Chondrocyte (in vitro differentiated cells): ENCODE data around the gene SIL1. TPM values are rescaled to one million over a fixed set of nuclear protein-coding genes. Genes with fewer than 3 reads are reported as not detected.

ENCODE experiments used
- DNase-seq: peaks from one replicate; pipeline ENCODE4 v3.0.0; 2021; ENCODE audit warnings: mixed read lengths, low spot score
- H3K27ac Mint-ChIP-seq: one replicate; pipeline ENCODE4 v1.8.0; 2021; ENCODE audit warnings: mild to moderate bottlenecking, moderate library complexity, mixed read lengths; ENCODE audit not compliant: unreplicated experiment
- H3K27me3 Mint-ChIP-seq: 2 replicates; pipeline ENCODE4 v1.8.0; 2021; ENCODE audit warnings: low read depth, mixed read lengths
- H3K36me3 Mint-ChIP-seq: 2 replicates; pipeline ENCODE4 v1.8.0; 2021; ENCODE audit warnings: low read depth, mixed read lengths
- H3K4me1 Mint-ChIP-seq: 2 replicates; pipeline ENCODE4 v1.8.0; 2021; ENCODE audit warnings: low read depth, mild to moderate bottlenecking, mixed read lengths
- H3K4me3 Mint-ChIP-seq: one replicate; pipeline ENCODE4 v1.8.0; 2021; ENCODE audit warnings: mild to moderate bottlenecking, moderate library complexity, mixed read lengths; ENCODE audit not compliant: unreplicated experiment
- H3K9me3 Mint-ChIP-seq: 2 replicates; pipeline ENCODE4 v1.8.0; 2021; ENCODE audit warnings: low read depth, mixed read lengths
- CTCF ChIP-seq: fragments of 200-600 bp; sonication (generic); IDR thresholded peaks from 2 replicates; pipeline ENCODE4 v1.5.0; 2021; ENCODE audit warnings: antibody characterized with exemption, mild to moderate bottlenecking, moderate library complexity
- total RNA-seq: library from RNA; stranded (reverse); gene quantifications from 3 replicates; pipeline ENCODE4 v1.2.1, GENCODE V29; 2021

Gene SIL1
- total RNA-seq, 1 donor from 2014 or later, result 71.1 TPM

DNA sequence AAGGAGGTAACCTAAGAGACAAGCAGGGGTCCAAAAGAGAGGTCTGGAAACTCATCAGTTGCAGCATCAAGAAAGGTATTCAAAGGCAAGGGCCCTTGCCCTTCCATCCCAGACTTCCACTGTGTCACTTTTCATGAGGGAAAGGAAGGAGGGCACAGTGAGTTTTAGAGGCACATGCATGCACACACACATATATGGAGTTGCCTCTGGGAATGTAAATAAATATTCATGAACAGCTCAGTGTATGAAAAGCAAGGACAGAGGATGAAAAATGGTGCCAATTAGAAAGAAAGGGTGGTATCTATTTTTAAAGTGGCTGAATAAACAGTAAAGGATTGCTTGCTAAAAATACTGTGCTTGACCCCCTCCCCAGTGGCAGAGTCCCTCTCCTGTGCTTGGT, 217.7 kb downstream of the SIL1 start:
- H3K27ac Mint-ChIP-seq, result peak overlapping the region; percentile 49

DNA sequence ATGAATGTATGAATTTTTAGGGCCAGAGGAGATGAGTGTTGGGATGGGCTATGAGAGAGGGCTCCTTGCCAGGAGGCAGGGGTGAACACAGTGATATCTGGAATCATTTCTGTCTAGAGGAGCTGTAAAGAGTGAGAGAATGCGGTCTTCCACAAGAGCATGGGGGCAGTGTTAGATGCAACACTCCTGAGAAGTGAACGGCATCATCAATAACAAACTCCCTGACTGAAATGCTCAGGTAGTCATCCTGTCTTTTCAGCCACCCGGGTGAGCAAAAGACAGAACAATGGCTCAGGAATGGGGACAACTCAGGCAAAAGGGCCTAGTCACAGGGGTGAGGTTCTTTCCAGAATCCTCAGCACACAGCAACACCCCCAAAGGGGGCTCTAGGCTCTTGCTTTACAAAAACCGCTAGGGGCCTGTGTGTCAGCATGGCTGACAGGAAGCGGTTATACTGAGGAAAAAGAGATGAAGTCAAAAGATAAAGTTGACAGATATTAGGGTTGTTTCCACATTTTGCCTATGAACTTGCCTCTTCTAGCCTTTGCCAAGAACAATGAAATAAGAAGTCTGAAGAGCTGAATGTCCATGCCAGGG, 218.4 kb downstream of the SIL1 start:
- Mint-ChIP-seq H3K4me3 (no peak overlapping the region), H3K27me3 (no peaks in the 10 kb centered on the region), H3K4me1 (peaks cover 45% of the 10 kb centered on the region), H3K27ac (no peak overlapping the region), H3K36me3 (peaks cover 4% of the 10 kb centered on the region), H3K9me3 (no peaks in the 10 kb centered on the region)
- DNase-seq, result no peak
- TF ChIP-seq CTCF, result no peak

More for the DNA sequence above, 217.7 kb downstream of the SIL1 start:
- DNase-seq, result no peak
- Mint-ChIP-seq H3K27me3 (no peaks in the 10 kb centered on the region), H3K4me1 (peaks cover 45% of the 10 kb centered on the region), H3K9me3 (no peaks in the 10 kb centered on the region), H3K36me3 (peaks cover 4% of the 10 kb centered on the region), H3K4me3 (no peak overlapping the region)
- TF ChIP-seq CTCF, result no peak

GRCh38 chr5:138978581-138978980, 219.6 kb downstream of the SIL1 start:
- peak overlapping the region; percentile 39 for H3K27ac Mint-ChIP-seq
- no peak overlapping the region for H3K4me3 Mint-ChIP-seq
- H3K36me3 Mint-ChIP-seq, result peaks cover under 1% of the 10 kb centered on the region
- H3K9me3 Mint-ChIP-seq, result no peaks in the 10 kb centered on the region
- no peak for DNase-seq
- H3K27me3 Mint-ChIP-seq, result no peaks in the 10 kb centered on the region
- no peak for TF ChIP-seq CTCF
- H3K4me1 Mint-ChIP-seq, result peaks cover 57% of the 10 kb centered on the region

- no peak for TF ChIP-seq CTCF
- Mint-ChIP-seq H3K27me3 (no peaks in the 10 kb centered on the region), H3K36me3 (no peaks in the 10 kb centered on the region), H3K4me1 (peaks cover 58% of the 10 kb centered on the region), H3K4me3 (no peak overlapping the region), H3K9me3 (no peaks in the 10 kb centered on the region), H3K27ac (peak overlapping the region; percentile 39)
- DNase-seq, result no peak
Observed at GRCh38 chr5:138978080-138978479, 220.1 kb downstream of the SIL1 start.

DNA sequence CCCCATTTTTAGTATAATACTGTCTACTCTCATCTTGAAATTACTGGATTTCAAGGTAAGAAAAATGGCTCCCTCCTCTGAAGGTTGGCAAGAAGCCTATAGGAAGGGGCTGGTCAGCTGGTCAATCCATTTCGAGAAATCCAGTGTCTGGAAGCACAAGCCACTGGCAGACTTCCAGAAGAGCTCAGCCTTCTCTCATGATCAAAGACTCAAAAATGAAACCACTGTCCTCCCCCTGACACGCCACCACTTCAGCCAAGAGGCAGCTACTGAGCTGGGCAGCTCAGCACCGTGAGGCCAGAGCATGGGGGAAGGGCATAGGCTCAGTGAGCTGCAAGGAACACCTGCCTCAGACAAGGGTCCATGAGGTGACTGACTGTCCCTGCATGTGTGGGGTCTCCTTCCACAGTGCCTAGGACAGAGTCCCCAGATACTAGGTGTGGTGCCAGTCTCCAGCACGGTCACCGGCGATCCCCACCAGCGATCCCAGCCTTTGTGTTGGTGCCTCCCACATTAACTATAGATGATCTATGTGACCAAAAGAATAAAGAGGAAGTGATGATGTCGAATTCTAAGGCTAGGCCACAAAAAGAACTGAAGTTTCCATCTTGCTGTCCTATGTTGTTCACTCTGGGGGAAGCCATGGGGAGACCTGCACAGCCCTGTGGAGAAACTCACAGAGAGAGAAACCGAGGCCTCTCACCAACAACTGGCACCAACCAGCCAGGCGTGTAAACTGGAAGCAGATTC, 222.9 kb downstream of the SIL1 start:
- no peaks in the 10 kb centered on the region for H3K27me3 Mint-ChIP-seq
- H3K9me3 Mint-ChIP-seq, result no peaks in the 10 kb centered on the region
- no peaks in the 10 kb centered on the region for H3K36me3 Mint-ChIP-seq
- H3K27ac Mint-ChIP-seq, result peak overlapping the region; percentile 93
- no peak for TF ChIP-seq CTCF
- no peak for DNase-seq
- H3K4me1 Mint-ChIP-seq, result peaks cover 51% of the 10 kb centered on the region
- H3K4me3 Mint-ChIP-seq, result no peak overlapping the region
